GM21381 (cell line): ENCODE measurements around the gene HYCC1.

Experiments
- ATAC-seq: cut with Tn5 transposase; IDR thresholded peaks from one replicate; pipeline ENCODE4 v1.9.1; 2021; ENCODE audit warnings: mild to moderate bottlenecking, moderate library complexity; ENCODE audit not compliant: unreplicated experiment

The HYCC1 gene

GRCh38 chr7:23017309-23017708 is 3.4 kb upstream of the HYCC1 start:
- no peak for ATAC-seq

- no peak for ATAC-seq
Measured at GRCh38 chr7:23016345-23017253, 2.7 kb upstream of the HYCC1 start.

DNA sequence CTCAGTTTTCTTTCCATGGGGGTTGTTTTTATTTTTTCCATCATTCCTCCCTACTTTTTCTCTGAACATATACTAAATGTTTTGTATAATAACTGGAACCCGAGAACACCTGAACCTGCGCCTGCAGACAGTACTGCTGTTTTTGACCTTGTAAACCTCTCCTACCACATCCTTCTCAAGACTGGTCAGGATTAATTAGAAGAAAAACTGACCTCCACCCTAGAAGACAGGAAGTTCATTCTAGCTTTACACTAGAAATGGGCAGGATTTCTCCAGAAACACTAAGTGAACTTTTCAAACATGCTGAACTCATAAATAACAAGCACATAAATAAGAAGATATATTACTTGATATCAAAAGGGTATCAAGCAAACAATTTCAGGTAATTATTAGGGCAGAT is 751 bp upstream of the HYCC1 start:
- ATAC-seq, result no peak

GRCh38 chr7:23012908-23013714 is 819 bp downstream of the HYCC1 start:
- peak; percentile 8 for ATAC-seq

GRCh38 chr7:23012186-23012585 is 1.7 kb downstream of the HYCC1 start:
- no peak for ATAC-seq

GRCh38 chr7:23011222-23011924 is 2.6 kb downstream of the HYCC1 start:
- ATAC-seq, result no peak

DNA sequence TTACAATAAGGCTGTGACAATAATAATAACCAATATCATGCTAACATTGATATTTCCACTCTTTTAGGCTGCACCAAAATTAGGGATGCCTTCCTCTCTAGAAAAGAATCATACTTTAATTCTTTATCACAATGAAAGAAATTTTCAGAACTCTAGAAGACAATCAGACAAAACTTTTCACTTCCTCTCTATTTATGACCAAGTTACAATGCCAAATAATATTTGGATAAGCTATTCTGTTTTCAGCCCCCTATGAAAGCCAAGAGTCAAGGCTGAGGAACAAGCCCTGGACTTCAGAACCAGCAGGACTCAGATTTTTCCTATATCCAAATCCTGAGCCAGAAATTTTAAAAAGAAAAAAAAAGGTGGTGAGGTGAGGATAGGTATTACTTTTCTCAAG is 4.6 kb downstream of the HYCC1 start:
- no peak for ATAC-seq

- ATAC-seq, result no peak
Measured at GRCh38 chr7:23004247-23004520, 9.7 kb downstream of the HYCC1 start.

GRCh38 chr7:23003505-23004246 is 10.3 kb downstream of the HYCC1 start:
- ATAC-seq, result no peak

DNA sequence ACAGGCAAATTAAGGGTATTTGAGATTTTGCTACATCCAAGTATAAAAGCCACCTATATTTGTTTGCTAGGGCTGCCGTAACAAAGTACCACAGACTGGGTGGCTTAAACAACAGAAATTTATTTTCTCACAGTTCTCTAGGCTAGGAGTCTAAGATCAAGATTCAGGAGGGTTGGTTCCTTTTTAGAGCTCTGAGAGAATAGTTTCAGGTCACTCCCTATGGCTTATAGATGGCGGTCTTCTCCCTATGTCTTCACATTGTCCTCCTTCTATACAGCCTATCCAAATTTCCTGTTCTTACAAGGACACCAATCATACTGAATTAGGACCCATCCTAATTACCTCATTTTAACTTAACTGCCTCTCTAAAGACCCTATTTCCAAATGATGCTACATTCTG is 11.2 kb downstream of the HYCC1 start:
- ATAC-seq, result no peak

DNA sequence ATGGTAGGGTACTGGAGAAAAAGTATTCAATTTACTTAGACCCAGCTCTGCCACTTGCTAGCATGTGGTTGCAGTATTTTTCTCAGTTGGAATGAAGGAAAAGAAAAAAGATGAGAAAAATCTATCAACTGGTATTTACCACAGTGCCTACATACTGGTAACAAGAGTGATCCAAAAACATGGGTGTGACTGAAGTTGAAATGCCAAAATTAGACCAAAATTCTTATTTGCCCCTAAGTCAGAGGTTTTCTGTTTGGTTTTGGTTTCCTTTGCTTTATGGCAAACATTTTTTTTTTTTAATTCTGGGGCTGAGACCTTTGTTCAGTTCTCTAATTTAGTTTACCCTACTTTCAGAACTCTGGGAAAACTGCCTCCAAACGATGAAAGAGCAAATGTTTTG is 12.3 kb downstream of the HYCC1 start:
- ATAC-seq, result no peak

GRCh38 chr7:23000597-23001360 is 13.2 kb downstream of the HYCC1 start:
- no peak for ATAC-seq

DNA sequence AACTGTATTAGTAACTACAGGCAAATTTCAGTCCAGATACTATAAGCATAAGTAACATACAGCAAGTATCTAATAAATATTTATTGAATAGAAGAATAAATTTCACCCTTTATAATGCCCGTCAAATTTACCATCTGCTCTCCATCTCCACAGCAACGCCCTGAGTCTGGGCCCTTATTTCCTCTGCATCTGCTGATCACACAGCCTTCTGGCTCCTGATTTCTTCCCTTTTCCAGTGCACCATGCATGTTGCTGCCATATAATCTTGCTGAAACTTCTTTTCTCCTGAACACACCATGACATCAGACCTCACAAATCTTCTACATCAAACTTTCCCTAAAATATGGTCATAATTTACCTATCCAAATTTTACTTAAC is 15.4 kb downstream of the HYCC1 start:
- ATAC-seq, result no peak

- ATAC-seq, result no peak
Measured at GRCh38 chr7:22997871-22998518, 15.9 kb downstream of the HYCC1 start.

DNA sequence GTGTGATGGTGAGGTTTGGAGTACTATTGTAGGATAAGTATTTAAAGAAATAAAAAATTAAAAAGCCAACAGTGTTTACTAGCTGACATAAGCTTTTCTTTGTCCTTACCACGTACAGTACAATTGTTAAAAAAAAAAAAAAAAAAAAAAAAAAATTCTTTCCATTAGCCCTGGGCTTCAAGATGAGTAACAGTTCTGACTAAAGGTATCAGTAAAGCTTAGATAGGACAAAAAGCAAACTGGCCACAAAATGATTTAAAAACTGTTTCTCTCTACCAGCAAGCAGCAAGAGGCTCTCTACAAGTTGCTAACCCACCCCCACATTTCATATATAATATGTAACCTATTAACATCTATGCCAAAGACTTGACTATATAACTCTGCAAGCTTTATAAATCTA is 17.5 kb downstream of the HYCC1 start:
- no peak for ATAC-seq

- ATAC-seq, result no peak
Measured at GRCh38 chr7:22995011-22995410, 18.9 kb downstream of the HYCC1 start.

- peak; percentile 87 for ATAC-seq
Measured at GRCh38 chr7:22992874-22993840, 20.8 kb downstream of the HYCC1 start.

GRCh38 chr7:22990588-22990949 is 23.4 kb downstream of the HYCC1 start:
- no peak for ATAC-seq
